Activated CD8-positive, alpha-beta memory T cell treated with anti-CD3 and anti-CD28 coated beads for 4 hours (primary cell): Measurements from ENCODE around the gene ZNFX1.
"Not testable (repeated sequence)": the region's sequence is repeated elsewhere in the genome, so short reads cannot be mapped to it uniquely, and the experiment has no call there.

Experiments
- DNase-seq, 2 donors: peaks; one replicate each; pipeline ENCODE4 v3.0.0-alpha.2; 2020; ENCODE audit warnings: low read depth in 2 of 2

The ZNFX1 gene

GRCh38 chr20:49210101-49210756, 67.6 kb downstream of the ZNFX1 start:
- DNase-seq: no peak

- DNase-seq: no peak
Observed at GRCh38 chr20:49207076-49207475, 70.8 kb downstream of the ZNFX1 start.

DNA sequence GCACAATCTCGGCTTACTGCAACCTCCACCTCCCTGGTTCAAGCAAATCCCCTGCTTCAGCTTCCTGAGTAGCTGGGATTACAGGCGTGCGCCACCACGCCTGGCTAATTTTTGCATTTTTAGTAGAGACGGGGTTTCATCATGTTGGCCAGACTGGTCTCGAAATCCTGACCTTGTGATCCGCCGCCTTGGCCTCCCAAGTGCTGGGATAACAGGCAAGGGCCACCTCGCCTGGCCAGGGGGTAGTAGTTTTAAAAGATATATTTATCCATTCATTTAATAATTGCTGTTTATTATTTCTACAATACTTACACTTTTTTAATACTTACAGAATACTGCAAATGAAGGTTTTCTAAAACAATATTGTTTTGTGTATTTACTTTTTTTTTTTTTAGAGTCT, 74.1 kb downstream of the ZNFX1 start:
- DNase-seq: no peak

DNA sequence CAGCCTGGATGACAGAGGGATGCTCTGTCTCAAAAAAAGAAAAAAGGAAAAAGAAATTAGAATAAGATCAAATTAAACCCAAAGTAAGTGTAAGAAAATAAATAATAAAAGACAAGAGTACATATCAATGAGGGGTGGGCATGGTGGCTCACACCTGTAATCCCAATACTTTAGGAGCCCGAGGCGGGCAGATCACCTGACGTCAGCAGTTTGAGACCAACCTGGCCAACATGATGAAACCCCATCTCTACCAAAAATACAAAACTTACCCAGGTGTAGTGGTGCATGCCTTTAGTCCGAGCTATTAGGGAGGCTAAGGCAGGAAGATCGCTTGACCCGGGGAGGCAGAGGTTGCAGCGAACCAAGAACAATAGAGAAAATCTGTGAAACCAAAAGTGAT, 74.8 kb downstream of the ZNFX1 start:
- DNase-seq: no peak

GRCh38 chr20:49199729-49200293, 78.0 kb downstream of the ZNFX1 start:
- no peak for DNase-seq

GRCh38 chr20:49192944-49193518, 84.8 kb downstream of the ZNFX1 start:
- not testable (repeated sequence) for DNase-seq
